ENCODE measurements around the gene FAM83F.

Gene FAM83F

GRCh38 chr22:40071720-40072119 lies 77.0 kb downstream of the FAM83F start:
- Histone ChIP-seq H3K27me3 (ENCODE audit: insufficient read depth, low read length) (no peaks in the 10 kb centered on the region), H3K79me2 (ENCODE audit: control insufficient read depth, insufficient read depth, low read length, unreplicated experiment) (no peaks in the 10 kb centered on the region), H3K4me3 (ENCODE audit: low read depth, low read length) (no peak overlapping the region), H3K4me1 (ENCODE audit: control insufficient read depth, insufficient read depth, low read length, unreplicated experiment) (no peaks in the 10 kb centered on the region), H3K36me3 (ENCODE audit: insufficient read depth, low read length) (no peaks in the 10 kb centered on the region), H2AFZ (ENCODE audit: low read length, unreplicated experiment) (no peak overlapping the region), H3K27ac (ENCODE audit: low read depth, low read length) (no peak overlapping the region)

DNA sequence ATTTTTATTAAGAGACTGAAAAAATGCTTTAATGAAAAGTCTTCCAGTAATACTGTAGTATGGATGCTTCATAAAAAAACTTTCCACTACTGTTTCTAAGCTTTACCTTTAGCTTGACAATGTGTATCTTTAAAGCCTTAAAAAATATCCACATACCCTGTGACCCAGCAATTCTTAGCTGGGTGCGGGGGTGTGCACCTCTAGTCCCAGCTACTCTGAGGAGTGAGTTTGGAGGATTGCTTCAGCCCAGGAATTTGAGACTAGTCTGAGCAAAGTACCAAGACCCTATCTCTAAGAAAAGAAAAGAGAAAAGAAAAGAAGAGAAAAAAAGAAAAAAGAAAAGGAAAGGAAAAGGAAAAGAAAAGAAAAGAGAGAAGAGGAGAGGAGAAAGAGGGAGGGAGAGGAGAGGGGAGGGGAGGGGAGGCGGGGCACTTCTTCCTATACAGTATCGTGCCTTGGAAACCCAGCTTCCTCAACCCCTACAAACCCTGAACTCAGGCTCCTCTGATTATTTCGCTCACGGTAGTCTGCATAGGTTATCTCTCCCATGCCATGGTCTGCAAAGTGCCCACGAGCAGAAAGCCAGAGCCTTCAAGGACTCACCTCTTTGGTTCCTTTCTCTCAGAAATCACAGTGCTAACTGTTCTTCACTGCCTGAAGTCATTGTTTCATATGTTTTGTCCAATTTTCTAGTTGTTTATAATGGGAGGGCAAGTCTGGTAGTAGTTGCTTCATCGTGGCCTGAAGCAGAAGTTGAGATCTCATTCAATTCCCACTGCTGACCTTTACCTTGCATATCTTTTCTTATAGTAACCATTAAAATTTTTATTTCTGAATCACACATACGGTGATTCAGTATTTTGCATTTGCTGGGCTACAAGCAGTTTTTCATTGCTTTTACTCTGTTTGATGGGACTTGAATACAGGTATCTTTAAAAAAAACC lies 82.2 kb downstream of the FAM83F start:
- Histone ChIP-seq H3K36me3 (ENCODE audit: insufficient read depth, low read length) (no peaks in the 10 kb centered on the region), H2AFZ (ENCODE audit: low read length, unreplicated experiment) (peak overlapping the region; percentile 24), H3K4me1 (ENCODE audit: control insufficient read depth, insufficient read depth, low read length, unreplicated experiment) (no peaks in the 10 kb centered on the region), H3K27me3 (ENCODE audit: insufficient read depth, low read length) (no peaks in the 10 kb centered on the region), H3K79me2 (ENCODE audit: control insufficient read depth, insufficient read depth, low read length, unreplicated experiment) (no peaks in the 10 kb centered on the region), H3K27ac (ENCODE audit: low read depth, low read length) (no peak overlapping the region), H3K4me3 (ENCODE audit: low read depth, low read length) (no peak overlapping the region)

GRCh38 chr22:40077646-40078016 lies 82.9 kb downstream of the FAM83F start:
- H3K27me3 ChIP-seq (ENCODE audit: insufficient read depth, low read length) = no peaks in the 10 kb centered on the region
- no peaks in the 10 kb centered on the region for H3K36me3 ChIP-seq (ENCODE audit: insufficient read depth, low read length)
- H3K4me1 ChIP-seq (ENCODE audit: control insufficient read depth, insufficient read depth, low read length, unreplicated experiment) = no peaks in the 10 kb centered on the region
- H3K4me3 ChIP-seq (ENCODE audit: low read depth, low read length) = no peak overlapping the region
- no peak overlapping the region for H3K27ac ChIP-seq (ENCODE audit: low read depth, low read length)
- no peaks in the 10 kb centered on the region for H3K79me2 ChIP-seq (ENCODE audit: control insufficient read depth, insufficient read depth, low read length, unreplicated experiment)
- H2AFZ ChIP-seq (ENCODE audit: low read length, unreplicated experiment) = no peak overlapping the region

- no peak overlapping the region for H3K4me3 ChIP-seq (ENCODE audit: low read depth, low read length)
- H3K79me2 ChIP-seq (ENCODE audit: control insufficient read depth, insufficient read depth, low read length, unreplicated experiment) = no peaks in the 10 kb centered on the region
- no peak overlapping the region for H3K27ac ChIP-seq (ENCODE audit: low read depth, low read length)
- H2AFZ ChIP-seq (ENCODE audit: low read length, unreplicated experiment) = no peak overlapping the region
- no peaks in the 10 kb centered on the region for H3K36me3 ChIP-seq (ENCODE audit: insufficient read depth, low read length)
- H3K27me3 ChIP-seq (ENCODE audit: insufficient read depth, low read length) = peaks cover 5% of the 10 kb centered on the region; the same call in 1 of the 2 replicates
- no peaks in the 10 kb centered on the region for H3K4me1 ChIP-seq (ENCODE audit: control insufficient read depth, insufficient read depth, low read length, unreplicated experiment)
Observed at GRCh38 chr22:40081662-40082061, 86.9 kb downstream of the FAM83F start.

DNA sequence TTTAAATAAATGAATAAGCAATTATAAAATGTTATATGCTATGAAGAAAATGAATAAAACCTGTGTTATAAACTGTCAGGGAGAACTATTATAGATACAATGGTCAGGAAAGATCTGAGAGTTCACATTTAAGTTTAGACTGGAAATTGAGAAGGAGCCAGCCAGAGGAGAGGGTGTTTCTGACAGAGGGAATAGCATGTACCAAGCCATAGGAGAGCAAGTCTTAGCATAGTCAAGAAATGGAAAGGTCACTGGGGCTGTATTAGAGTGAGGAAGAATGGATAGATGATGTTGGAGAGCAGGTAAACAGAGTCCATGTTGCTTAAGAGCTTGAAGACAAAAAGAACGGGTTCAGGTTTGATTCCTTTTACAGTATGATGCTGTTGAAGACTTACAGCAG lies 87.4 kb downstream of the FAM83F start:
- Histone ChIP-seq H3K4me1 (ENCODE audit: control insufficient read depth, insufficient read depth, low read length, unreplicated experiment) (no peaks in the 10 kb centered on the region), H3K79me2 (ENCODE audit: control insufficient read depth, insufficient read depth, low read length, unreplicated experiment) (no peaks in the 10 kb centered on the region), H3K27ac (ENCODE audit: low read depth, low read length) (no peak overlapping the region), H3K4me3 (ENCODE audit: low read depth, low read length) (no peak overlapping the region), H3K36me3 (ENCODE audit: insufficient read depth, low read length) (no peaks in the 10 kb centered on the region), H3K27me3 (ENCODE audit: insufficient read depth, low read length) (peaks cover 5% of the 10 kb centered on the region; the same call in 1 of the 2 replicates), H2AFZ (ENCODE audit: low read length, unreplicated experiment) (no peak overlapping the region)

DNA sequence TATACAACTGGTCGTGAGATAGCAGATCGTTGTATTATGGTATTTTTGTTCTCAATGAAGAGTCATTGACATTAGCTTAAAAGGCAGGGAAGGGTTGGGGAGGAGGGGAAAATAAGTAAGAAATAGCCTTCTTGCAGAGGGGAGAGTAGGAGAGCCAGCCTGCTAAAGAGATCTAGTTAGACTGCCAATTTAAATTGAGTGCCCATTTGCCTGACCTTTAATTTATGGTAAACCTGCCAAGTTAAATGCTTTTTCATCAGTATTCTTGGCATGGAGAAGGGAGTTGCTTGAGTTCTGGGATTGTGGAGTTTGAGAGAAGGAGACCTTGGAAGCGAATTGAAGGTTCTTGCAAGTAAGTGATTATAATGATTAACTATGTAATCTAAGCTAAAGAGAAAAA lies 89.0 kb downstream of the FAM83F start:
- Histone ChIP-seq H3K36me3 (ENCODE audit: insufficient read depth, low read length) (no peaks in the 10 kb centered on the region), H3K27ac (ENCODE audit: low read depth, low read length) (no peak overlapping the region), H3K27me3 (ENCODE audit: insufficient read depth, low read length) (peaks cover 5% of the 10 kb centered on the region; the same call in 1 of the 2 replicates), H2AFZ (ENCODE audit: low read length, unreplicated experiment) (no peak overlapping the region), H3K4me1 (ENCODE audit: control insufficient read depth, insufficient read depth, low read length, unreplicated experiment) (no peaks in the 10 kb centered on the region), H3K4me3 (ENCODE audit: low read depth, low read length) (no peak overlapping the region), H3K79me2 (ENCODE audit: control insufficient read depth, insufficient read depth, low read length, unreplicated experiment) (no peaks in the 10 kb centered on the region)

GRCh38 chr22:40084246-40084645 lies 89.5 kb downstream of the FAM83F start:
- no peak overlapping the region for H3K4me3 ChIP-seq (ENCODE audit: low read depth, low read length)
- no peaks in the 10 kb centered on the region for H3K4me1 ChIP-seq (ENCODE audit: control insufficient read depth, insufficient read depth, low read length, unreplicated experiment)
- H2AFZ ChIP-seq (ENCODE audit: low read length, unreplicated experiment) = no peak overlapping the region
- no peaks in the 10 kb centered on the region for H3K36me3 ChIP-seq (ENCODE audit: insufficient read depth, low read length)
- peaks cover 5% of the 10 kb centered on the region; the same call in 1 of the 2 replicates for H3K27me3 ChIP-seq (ENCODE audit: insufficient read depth, low read length)
- no peak overlapping the region for H3K27ac ChIP-seq (ENCODE audit: low read depth, low read length)
- H3K79me2 ChIP-seq (ENCODE audit: control insufficient read depth, insufficient read depth, low read length, unreplicated experiment) = no peaks in the 10 kb centered on the region

DNA sequence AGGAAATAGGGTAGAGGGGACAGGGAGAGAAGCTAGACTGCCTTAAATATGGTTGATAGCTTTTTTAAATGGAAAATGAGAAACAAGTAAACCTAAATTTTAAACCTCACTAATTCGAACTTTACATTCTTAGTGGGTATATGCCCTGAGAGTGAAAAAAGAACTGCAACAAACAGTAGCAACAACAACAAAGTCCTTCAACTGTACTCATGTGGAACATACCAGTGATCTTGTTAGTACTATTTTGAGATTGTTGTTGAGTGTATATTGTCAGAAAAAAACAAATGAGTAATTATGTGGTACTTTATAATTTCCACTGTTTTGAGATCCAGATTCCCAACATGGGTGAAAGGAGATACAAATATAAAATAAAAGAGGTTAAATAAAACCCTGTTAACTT lies 94.1 kb downstream of the FAM83F start:
- Histone ChIP-seq H3K27me3 (ENCODE audit: insufficient read depth, low read length) (no peaks in the 10 kb centered on the region), H3K36me3 (ENCODE audit: insufficient read depth, low read length) (no peaks in the 10 kb centered on the region), H2AFZ (ENCODE audit: low read length, unreplicated experiment) (no peak overlapping the region), H3K4me1 (ENCODE audit: control insufficient read depth, insufficient read depth, low read length, unreplicated experiment) (no peaks in the 10 kb centered on the region), H3K4me3 (ENCODE audit: low read depth, low read length) (no peak overlapping the region), H3K27ac (ENCODE audit: low read depth, low read length) (no peak overlapping the region), H3K79me2 (ENCODE audit: control insufficient read depth, insufficient read depth, low read length, unreplicated experiment) (no peaks in the 10 kb centered on the region)
